ENCODE measurements around the gene MESP2.

Gene MESP2

GRCh38 chr15:89776274-89777072, at the start of gene MESP2:
MESP2 (plus strand) TSS chr15:89776332; CDS start chr15:89776358, 26 bp downstream.
- in situ Hi-C loops (cut with HindIII; ENCODE audit: low sequenced_read_pairs) = no loop called here

- in situ Hi-C loops (cut with HindIII; ENCODE audit: low sequenced_read_pairs) = no loop called here
Observed at GRCh38 chr15:89728254-89728653, 47.9 kb upstream of the MESP2 start.

GRCh38 chr15:89731275-89731674, 44.9 kb upstream of the MESP2 start:
- in situ Hi-C loops (cut with HindIII; ENCODE audit: low sequenced_read_pairs) = no loop called here

GRCh38 chr15:89732451-89733172, 43.5 kb upstream of the MESP2 start:
- in situ Hi-C loops (cut with HindIII; ENCODE audit: low sequenced_read_pairs) = no loop called here

- in situ Hi-C loops (cut with HindIII; ENCODE audit: low sequenced_read_pairs) = no loop called here
Observed at GRCh38 chr15:89735773-89736172, 40.4 kb upstream of the MESP2 start.

- in situ Hi-C loops (cut with HindIII; ENCODE audit: low sequenced_read_pairs) = no loop called here
Observed at GRCh38 chr15:89740137-89740536, 36.0 kb upstream of the MESP2 start.

GRCh38 chr15:89743011-89743410, 33.1 kb upstream of the MESP2 start:
- in situ Hi-C loops (cut with HindIII; ENCODE audit: low sequenced_read_pairs) = no loop called here

GRCh38 chr15:89743594-89743993, 32.5 kb upstream of the MESP2 start:
- in situ Hi-C loops (cut with HindIII; ENCODE audit: low sequenced_read_pairs) = no loop called here

- in situ Hi-C loops (cut with HindIII; ENCODE audit: low sequenced_read_pairs) = no loop called here
Observed at GRCh38 chr15:89745131-89745530, 31.0 kb upstream of the MESP2 start.

- in situ Hi-C loops (cut with HindIII; ENCODE audit: low sequenced_read_pairs) = no loop called here
Observed at GRCh38 chr15:89745768-89746167, 30.4 kb upstream of the MESP2 start.

- in situ Hi-C loops (cut with HindIII; ENCODE audit: low sequenced_read_pairs) = no loop called here
Observed at GRCh38 chr15:89746386-89746780, 29.7 kb upstream of the MESP2 start.

- in situ Hi-C loops (cut with HindIII; ENCODE audit: low sequenced_read_pairs) = no loop called here
Observed at GRCh38 chr15:89747708-89748682, 28.1 kb upstream of the MESP2 start.

- in situ Hi-C loops (cut with HindIII; ENCODE audit: low sequenced_read_pairs) = no loop called here
Observed at GRCh38 chr15:89749054-89749453, 27.1 kb upstream of the MESP2 start.

- in situ Hi-C loops (cut with HindIII; ENCODE audit: low sequenced_read_pairs) = no loop called here
Observed at GRCh38 chr15:89749526-89749925, 26.6 kb upstream of the MESP2 start.

GRCh38 chr15:89749951-89750559, 26.1 kb upstream of the MESP2 start:
- in situ Hi-C loops (cut with HindIII; ENCODE audit: low sequenced_read_pairs) = no loop called here

- in situ Hi-C loops (cut with HindIII; ENCODE audit: low sequenced_read_pairs) = no loop called here
Observed at GRCh38 chr15:89750560-89751542, 25.3 kb upstream of the MESP2 start, which contains the start of gene MESP1. MESP1 (minus strand) TSS chr15:89751249; CDS start chr15:89751231, 18 bp downstream.

- in situ Hi-C loops (cut with HindIII; ENCODE audit: low sequenced_read_pairs) = no loop called here
Observed at GRCh38 chr15:89751748-89752147, 24.4 kb upstream of the MESP2 start.

- in situ Hi-C loops (cut with HindIII; ENCODE audit: low sequenced_read_pairs) = no loop called here
Observed at GRCh38 chr15:89753855-89754254, 22.3 kb upstream of the MESP2 start.
